RWPE2 (cell line): ENCODE results near the gene PPM1B.
A peak's percentile ranks its signal among the peaks of the same experiment; 100 is the strongest.

Source experiments
- ATAC-seq: fragments of 200-7000 bp; cut with Tn5 transposase; 3 replicates; pipeline ENCODE4 v1.9.1; 2021; ENCODE audit warnings: low read depth
- DNase-seq: peaks from one replicate; pipeline ENCODE4 v3.0.0-alpha.2; 2020; ENCODE audit warnings: low spot score
- H3K27ac ChIP-seq: fragments of 450-650 bp; 2 replicates; pipeline ENCODE4 v1.5.1; 2017; ENCODE audit warnings: mild to moderate bottlenecking; ENCODE audit not compliant: poor library complexity, severe bottlenecking
- H3K27me3 ChIP-seq: fragments of 250-450 bp; sonication (Bioruptor Pico); 2 replicates; pipeline ENCODE4 v1.5.1; 2021; ENCODE audit warnings: mild to moderate bottlenecking, moderate library complexity; ENCODE audit not compliant: insufficient read depth, poor library complexity, severe bottlenecking
- H3K36me3 ChIP-seq: fragments of 250-450 bp; sonication (Bioruptor Pico); 2 replicates; pipeline ENCODE4 v1.5.1; 2020; ENCODE audit warnings: low read depth, mild to moderate bottlenecking, moderate library complexity
- H3K4me1 ChIP-seq: fragments of 250-450 bp; sonication (Bioruptor Pico); 2 replicates; pipeline ENCODE4 v1.5.1; 2021; ENCODE audit warnings: mild to moderate bottlenecking, moderate library complexity; ENCODE audit not compliant: insufficient read depth, poor library complexity, severe bottlenecking
- H3K4me3 ChIP-seq: fragments of 250-450 bp; sonication (Bioruptor Pico); 2 replicates; pipeline ENCODE4 v1.5.1; 2021; ENCODE audit warnings: mild to moderate bottlenecking, moderate library complexity; ENCODE audit not compliant: severe bottlenecking
- H3K9me3 ChIP-seq: fragments of 250-450 bp; sonication (Bioruptor Pico); 2 replicates; pipeline ENCODE4 v1.5.1; 2021; ENCODE audit warnings: mild to moderate bottlenecking, moderate library complexity; ENCODE audit not compliant: severe bottlenecking
- CTCF ChIP-seq: fragments of 450-650 bp; IDR thresholded peaks from one replicate; pipeline ENCODE4 v1.5.1; 2017; ENCODE audit warnings: mild to moderate bottlenecking, moderate library complexity; ENCODE audit not compliant: poor library complexity, severe bottlenecking

PPM1B gene

GRCh38 chr2:44135296-44135695, 33.4 kb upstream of the PPM1B start:
- ATAC-seq (no peak), DNase-seq (no peak)
- Histone ChIP-seq H3K36me3 (no peaks in the 10 kb centered on the region), H3K4me3 (no peak overlapping the region), H3K4me1 (peaks cover 16% of the 10 kb centered on the region), H3K9me3 (no peaks in the 10 kb centered on the region), H3K27ac (peak overlapping the region; percentile 47), H3K27me3 (no peaks in the 10 kb centered on the region)
- no peak for TF ChIP-seq CTCF

- no peak for TF ChIP-seq CTCF
- Histone ChIP-seq H3K9me3 (no peaks in the 10 kb centered on the region), H3K27me3 (no peaks in the 10 kb centered on the region), H3K27ac (peak overlapping the region; percentile 47), H3K36me3 (no peaks in the 10 kb centered on the region), H3K4me3 (no peak overlapping the region), H3K4me1 (peaks cover 13% of the 10 kb centered on the region)
- DNase-seq (no peak), ATAC-seq (peak; percentile 48; the same call in 1 of the 3 replicates)
Observed at GRCh38 chr2:44135771-44136170, 32.9 kb upstream of the PPM1B start.

GRCh38 chr2:44136252-44136651, 32.4 kb upstream of the PPM1B start:
- ATAC-seq (peak; percentile 90), DNase-seq (no peak)
- TF ChIP-seq CTCF: no peak
- no peaks in the 10 kb centered on the region for H3K9me3 ChIP-seq
- H3K27me3 ChIP-seq: no peaks in the 10 kb centered on the region
- H3K36me3 ChIP-seq: no peaks in the 10 kb centered on the region
- peak overlapping the region; percentile 47 for H3K27ac ChIP-seq
- H3K4me1 ChIP-seq: peaks cover 12% of the 10 kb centered on the region
- no peak overlapping the region for H3K4me3 ChIP-seq

- Histone ChIP-seq H3K9me3 (no peaks in the 10 kb centered on the region), H3K36me3 (no peaks in the 10 kb centered on the region), H3K27me3 (no peaks in the 10 kb centered on the region), H3K4me1 (peaks cover 12% of the 10 kb centered on the region), H3K27ac (no peak overlapping the region), H3K4me3 (no peak overlapping the region)
- TF ChIP-seq CTCF: no peak
- DNase-seq (no peak), ATAC-seq (no peak)
Observed at GRCh38 chr2:44137048-44137447, 31.6 kb upstream of the PPM1B start.

GRCh38 chr2:44137872-44138551, 30.7 kb upstream of the PPM1B start:
- DNase-seq (no peak), ATAC-seq (no peak)
- no peaks in the 10 kb centered on the region for H3K9me3 ChIP-seq
- H3K4me1 ChIP-seq: peaks cover 12% of the 10 kb centered on the region
- H3K36me3 ChIP-seq: no peaks in the 10 kb centered on the region
- no peak for TF ChIP-seq CTCF
- no peak overlapping the region for H3K27ac ChIP-seq
- no peaks in the 10 kb centered on the region for H3K27me3 ChIP-seq
- no peak overlapping the region for H3K4me3 ChIP-seq
